Activated T-cell treated with anti-CD3 and anti-CD28 coated beads, Interleukin-2, amount 50 U/mL, for 72 hours (primary cell): ENCODE data around the gene ZNF865. TPM values are rescaled to one million over a fixed set of nuclear protein-coding genes. Genes with fewer than 3 reads are reported as not detected.

ENCODE experiments used
- ATAC-seq, 2 donors: fragments of 150-1000 bp; cut with Tn5 transposase; replicated peaks in 1 of 2; 2 replicates each; pipeline ENCODE4 v1.10.0; 2021; ENCODE audit warnings: moderate library complexity in 2 of 2, mild to moderate bottlenecking in 1 of 2
- DNase-seq, 2 donors: peaks; one replicate each; pipeline ENCODE4 v3.0.0; 2021 to 2022; ENCODE audit warnings: mixed read lengths in 1 of 2
- H3K27ac Mint-ChIP-seq: one replicate; pipeline ENCODE4 v1.8.0; 2022; ENCODE audit warnings: mild to moderate bottlenecking, moderate library complexity, mixed read lengths
- H3K27me3 Mint-ChIP-seq: one replicate; pipeline ENCODE4 v1.8.0; 2022; ENCODE audit warnings: low read depth, mixed read lengths
- H3K36me3 Mint-ChIP-seq, 2 donors: one replicate each; pipeline ENCODE4 v1.8.0; 2022; ENCODE audit warnings: mixed read lengths in 2 of 2, mild to moderate bottlenecking in 1 of 2; ENCODE audit not compliant: insufficient read depth in 2 of 2
- H3K4me1 Mint-ChIP-seq: one replicate; pipeline ENCODE4 v1.8.0; 2022; ENCODE audit warnings: low read depth, mixed read lengths
- H3K4me3 Mint-ChIP-seq, 2 donors: one replicate each; pipeline ENCODE4 v1.8.0; 2022; ENCODE audit warnings: mild to moderate bottlenecking in 2 of 2, mixed read lengths in 2 of 2, moderate library complexity in 2 of 2
- H3K9me3 Mint-ChIP-seq, 2 donors: one replicate each; pipeline ENCODE4 v1.8.0; 2022; ENCODE audit warnings: mixed read lengths in 2 of 2
- total RNA-seq, 2 donors: library from RNA; stranded (reverse); gene quantifications; one replicate each; pipeline ENCODE4 v1.2.3, GENCODE V29; 2022

ZNF865 gene
- total RNA-seq, 2 donors from 2014 or later, result 12.9 to 13.2 TPM

DNA sequence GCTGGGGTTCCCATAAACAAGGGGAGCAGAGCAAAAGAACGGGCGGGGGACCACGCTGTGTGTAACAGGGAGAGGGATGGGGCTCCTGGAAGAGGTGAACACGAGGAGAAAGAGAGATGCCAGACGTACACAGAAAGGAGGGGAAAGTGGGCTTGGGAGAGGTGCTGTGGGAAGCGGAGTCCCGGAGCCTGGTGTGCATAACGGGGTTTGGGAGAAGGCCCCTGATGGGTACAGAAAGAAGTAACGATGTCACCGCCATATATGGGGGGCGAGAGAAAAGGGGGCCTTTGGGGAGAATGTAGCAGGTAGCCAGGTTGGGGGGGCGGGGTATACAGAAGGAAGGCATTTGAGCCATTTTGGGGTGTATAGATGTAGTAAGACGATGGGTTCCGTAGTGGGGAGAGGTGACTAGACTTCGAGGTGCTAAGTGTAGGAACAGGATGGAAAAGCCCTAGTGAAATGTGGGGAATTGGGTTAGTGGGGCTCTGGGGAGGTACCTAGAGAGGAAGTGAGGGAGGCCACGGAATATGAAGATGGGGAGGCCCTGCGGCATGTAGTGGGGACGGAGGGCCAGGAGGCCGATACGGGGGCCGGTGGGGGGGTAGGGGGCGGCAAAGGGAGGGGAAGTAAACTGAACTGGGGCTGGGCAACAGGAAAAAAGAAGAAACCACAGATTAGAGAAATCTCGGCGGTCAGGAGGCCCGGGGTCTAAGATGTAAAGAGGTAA, 36.1 kb downstream of the ZNF865 start:
- Mint-ChIP-seq H3K4me3 (peak overlapping the region; percentile 89 to 96), H3K27me3 (no peaks in the 10 kb centered on the region), H3K4me1 (peaks cover 74% of the 10 kb centered on the region), H3K36me3 (peaks cover 7 to 20% of the 10 kb centered on the region in 2 donors), H3K27ac (peak overlapping the region; percentile 82), H3K9me3 (peaks cover 0 to 2% of the 10 kb centered on the region in 2 donors)
- DNase-seq (peak in 1 of 2 donors; percentile 25), ATAC-seq (no peak)

DNA sequence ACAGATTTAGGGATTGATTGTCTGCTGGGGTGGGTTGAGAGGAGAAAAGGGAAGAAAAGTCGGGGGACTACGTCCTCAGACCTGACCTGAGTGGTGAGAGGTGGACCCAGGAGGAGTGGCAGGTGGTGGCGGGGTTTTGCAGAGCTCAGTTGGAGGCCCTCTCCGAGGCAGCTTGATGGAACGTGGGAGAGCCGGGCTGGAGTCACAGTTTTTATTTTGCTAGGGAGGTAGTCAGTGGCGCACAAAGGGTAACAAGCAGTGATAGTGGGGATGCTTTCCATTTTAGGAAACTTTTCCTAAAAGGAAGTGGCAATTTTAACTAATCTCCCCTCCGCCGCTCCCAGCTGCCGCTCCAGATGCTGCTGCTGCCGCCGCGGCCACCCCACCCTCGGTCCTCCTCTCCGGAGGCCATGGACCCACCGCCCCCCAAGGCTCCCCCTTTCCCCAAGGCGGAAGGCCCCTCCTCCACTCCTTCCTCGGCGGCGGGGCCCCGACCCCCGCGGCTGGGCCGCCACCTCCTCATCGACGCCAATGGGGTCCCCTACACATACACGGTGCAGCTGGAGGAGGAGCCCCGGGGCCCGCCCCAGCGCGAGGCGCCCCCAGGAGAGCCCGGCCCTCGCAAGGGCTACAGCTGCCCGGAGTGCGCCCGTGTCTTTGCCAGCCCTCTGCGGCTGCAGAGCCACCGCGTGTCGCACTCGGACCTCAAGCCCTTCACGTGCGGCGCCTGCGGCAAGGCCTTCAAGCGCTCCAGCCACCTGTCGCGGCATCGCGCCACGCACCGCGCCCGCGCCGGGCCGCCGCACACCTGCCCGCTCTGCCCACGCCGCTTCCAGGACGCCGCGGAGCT, 36.9 kb downstream of the ZNF865 start:
- peak in 1 of 2 donors; percentile 10 for ATAC-seq
- Mint-ChIP-seq H3K9me3 (peaks cover 0 to 2% of the 10 kb centered on the region in 2 donors), H3K4me1 (peaks cover 74% of the 10 kb centered on the region), H3K27me3 (no peaks in the 10 kb centered on the region), H3K27ac (peak overlapping the region; percentile 90), H3K36me3 (peaks cover 7 to 22% of the 10 kb centered on the region in 2 donors), H3K4me3 (peak overlapping the region; percentile 89 to 96)
- peak in 1 of 2 donors; percentile 49 for DNase-seq

DNA sequence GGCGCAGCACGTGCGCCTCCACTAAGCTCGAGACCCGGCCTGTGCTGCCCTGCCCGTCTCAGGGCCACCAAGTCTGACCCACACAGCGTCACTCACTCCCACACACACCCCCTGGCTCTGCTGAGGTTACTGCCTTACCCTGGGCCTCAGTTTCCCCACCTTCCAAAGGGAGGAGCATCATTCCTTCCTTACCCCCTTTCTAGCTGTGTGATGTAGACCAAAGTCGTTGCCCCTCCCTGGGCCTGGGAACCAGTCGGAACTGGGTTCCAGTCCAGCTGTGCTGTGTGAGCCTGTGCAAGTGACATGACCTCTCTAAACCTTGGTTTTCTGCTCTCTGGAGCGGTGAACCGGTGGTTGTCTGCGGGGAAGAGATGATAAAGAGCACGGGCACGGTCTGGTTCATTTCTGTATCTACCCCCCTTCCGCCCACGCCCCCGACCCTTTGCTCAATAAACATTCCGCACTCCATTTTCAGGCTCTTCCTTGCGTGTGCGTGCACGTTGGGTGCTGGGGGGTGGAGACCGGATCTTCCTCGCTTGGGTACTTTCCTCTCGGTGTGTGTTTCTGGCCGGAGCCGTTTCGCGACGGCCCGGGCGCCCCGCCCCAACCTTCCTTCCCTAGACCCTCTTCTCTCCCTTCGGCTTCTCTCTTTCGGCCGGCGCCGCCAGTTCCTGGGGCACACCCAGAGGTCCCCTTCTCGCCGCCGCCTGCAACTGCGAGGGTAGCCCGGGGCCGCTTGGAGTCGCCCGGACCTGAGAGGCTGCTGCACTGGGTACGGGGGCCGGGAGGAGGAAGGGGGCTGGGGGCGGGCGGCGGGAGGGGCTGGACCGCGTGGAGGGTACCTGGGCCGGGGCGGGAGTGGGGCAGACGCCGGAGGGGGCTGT, 37.8 kb downstream of the ZNF865 start, which contains the start of gene ZNF581:
Gene ZNF581, plus strand, starts transcription at position 647 of the 884 bp plus-strand sequence. CDS start 923 bp downstream, outside the sequence.
- ATAC-seq (peak; percentile 56 to 64), DNase-seq (peak; percentile 84 to 85)
- Mint-ChIP-seq H3K4me3 (peak within 1 kb of the TSS; percentile 89 to 96), H3K4me1 (peaks cover 71% of the 10 kb centered on the region), H3K27me3 (no peaks in the 10 kb centered on the region), H3K36me3 (peaks cover 7 to 19% of the 10 kb centered on the region in 2 donors), H3K9me3 (peaks cover 0 to 2% of the 10 kb centered on the region in 2 donors), H3K27ac (peak within 1 kb of the TSS; percentile 90)

DNA sequence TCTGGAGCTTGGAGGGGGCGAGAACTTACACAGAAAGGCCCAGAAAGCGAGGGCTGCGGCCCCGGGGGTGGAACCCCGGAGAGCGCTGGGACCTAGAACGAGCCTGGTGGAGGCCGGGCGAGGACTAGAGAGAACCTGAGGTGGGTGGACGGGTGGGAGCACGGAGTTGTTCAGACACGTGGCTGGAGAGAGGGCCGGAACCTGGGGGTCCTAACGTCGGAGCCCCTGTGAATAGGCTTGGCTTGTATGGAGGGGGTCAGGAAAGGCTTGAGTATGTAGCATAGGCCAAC, 38.4 kb downstream of the ZNF865 start:
- DNase-seq (no peak), ATAC-seq (no peak)
- no peaks in the 10 kb centered on the region for H3K27me3 Mint-ChIP-seq
- peaks cover 0 to 2% of the 10 kb centered on the region in 2 donors for H3K9me3 Mint-ChIP-seq
- peaks cover 69% of the 10 kb centered on the region for H3K4me1 Mint-ChIP-seq
- peaks cover 7 to 19% of the 10 kb centered on the region in 2 donors for H3K36me3 Mint-ChIP-seq
- peak overlapping the region; percentile 88 for H3K27ac Mint-ChIP-seq
- peak overlapping the region; percentile 89 to 96 for H3K4me3 Mint-ChIP-seq

DNA sequence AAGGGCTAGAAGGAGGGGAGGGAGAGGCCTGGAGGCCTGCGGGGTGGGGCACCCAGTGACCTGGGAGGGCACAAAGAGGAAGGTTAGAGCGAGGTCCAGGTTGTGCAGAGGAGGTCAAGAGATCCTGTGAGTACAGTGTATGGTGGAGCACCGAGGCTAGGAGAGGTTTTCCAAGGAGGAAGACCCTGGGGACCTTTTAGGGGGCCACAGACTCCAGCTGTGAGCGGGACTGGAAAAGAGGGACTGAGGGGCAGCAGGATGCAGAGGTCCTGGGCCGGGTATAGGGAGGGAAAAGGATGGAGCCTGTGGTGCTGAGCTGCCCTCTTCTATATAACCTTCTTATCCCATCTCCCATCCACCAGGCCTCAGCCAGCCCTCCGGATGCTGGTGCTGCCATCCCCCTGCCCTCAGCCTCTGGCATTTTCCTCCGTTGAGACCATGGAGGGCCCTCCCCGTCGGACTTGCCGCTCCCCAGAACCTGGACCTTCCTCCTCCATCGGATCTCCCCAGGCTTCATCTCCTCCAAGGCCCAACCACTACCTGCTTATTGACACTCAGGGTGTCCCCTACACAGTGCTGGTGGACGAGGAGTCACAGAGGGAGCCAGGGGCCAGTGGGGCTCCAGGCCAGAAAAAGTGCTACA, 38.9 kb downstream of the ZNF865 start:
- ATAC-seq, result no peak

DNA sequence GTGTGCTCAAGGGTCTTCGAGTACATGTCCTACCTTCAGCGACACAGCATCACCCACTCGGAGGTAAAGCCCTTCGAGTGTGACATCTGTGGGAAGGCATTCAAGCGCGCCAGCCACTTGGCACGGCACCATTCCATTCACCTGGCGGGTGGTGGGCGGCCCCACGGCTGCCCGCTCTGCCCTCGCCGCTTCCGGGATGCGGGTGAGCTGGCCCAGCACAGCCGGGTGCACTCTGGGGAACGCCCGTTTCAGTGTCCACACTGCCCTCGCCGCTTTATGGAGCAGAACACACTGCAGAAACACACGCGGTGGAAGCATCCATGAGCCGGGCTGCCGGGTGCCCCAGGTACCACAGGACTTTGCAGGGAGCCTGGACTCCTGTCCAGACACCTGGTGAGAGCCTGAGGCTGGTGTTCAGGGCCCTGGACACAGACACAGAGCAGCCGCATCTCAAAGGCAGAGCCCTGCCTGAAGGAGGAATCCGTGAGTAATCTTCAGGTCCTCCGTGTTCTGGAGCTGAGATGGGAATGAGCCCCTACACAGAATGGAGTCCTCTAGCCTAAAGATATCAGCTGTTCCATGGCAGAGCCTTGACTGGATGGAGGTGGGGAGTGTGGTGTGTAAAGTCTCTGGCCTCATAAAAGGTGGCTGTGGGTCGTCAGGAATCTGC, 39.5 kb downstream of the ZNF865 start:
- Mint-ChIP-seq H3K9me3 (no peaks in the 10 kb centered on the region), H3K27ac (no peak overlapping the region), H3K4me3 (peak overlapping the region; percentile 89 to 96), H3K4me1 (peaks cover 69% of the 10 kb centered on the region), H3K27me3 (no peaks in the 10 kb centered on the region), H3K36me3 (peaks cover 5 to 20% of the 10 kb centered on the region in 2 donors)
- DNase-seq, result no peak
- ATAC-seq, result no peak

More for the DNA sequence above, 38.9 kb downstream of the ZNF865 start:
- Mint-ChIP-seq H3K4me1 (peaks cover 69% of the 10 kb centered on the region), H3K27ac (peak overlapping the region; percentile 88), H3K36me3 (peaks cover 5 to 16% of the 10 kb centered on the region in 2 donors), H3K27me3 (no peaks in the 10 kb centered on the region), H3K4me3 (peak overlapping the region; percentile 89 to 96), H3K9me3 (no peaks in the 10 kb centered on the region)
- DNase-seq, result no peak

DNA sequence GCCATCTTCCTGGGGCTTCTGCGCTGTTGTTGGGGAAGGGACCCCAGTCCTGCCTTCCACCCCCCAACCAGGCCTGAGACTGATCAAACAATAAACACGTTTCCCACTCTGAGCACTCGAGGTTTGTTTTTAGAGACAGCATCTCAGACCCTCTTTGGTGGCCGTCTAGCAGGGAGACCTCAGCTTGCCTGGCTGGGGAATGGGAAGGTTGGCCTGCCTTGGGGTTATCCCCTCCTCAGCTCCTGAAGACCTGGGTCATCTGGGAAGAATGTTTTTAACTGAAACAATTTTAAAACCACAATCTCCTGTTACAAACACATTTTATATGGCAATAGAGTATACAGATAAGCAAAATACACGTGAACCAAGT, 40.0 kb downstream of the ZNF865 start:
- ATAC-seq, result no peak
- no peak for DNase-seq
- Mint-ChIP-seq H3K27ac (peak overlapping the region; percentile 44), H3K27me3 (no peaks in the 10 kb centered on the region), H3K4me3 (peak overlapping the region; percentile 89 to 96), H3K4me1 (peaks cover 69% of the 10 kb centered on the region), H3K9me3 (no peaks in the 10 kb centered on the region), H3K36me3 (peaks cover 5 to 20% of the 10 kb centered on the region in 2 donors)

DNA sequence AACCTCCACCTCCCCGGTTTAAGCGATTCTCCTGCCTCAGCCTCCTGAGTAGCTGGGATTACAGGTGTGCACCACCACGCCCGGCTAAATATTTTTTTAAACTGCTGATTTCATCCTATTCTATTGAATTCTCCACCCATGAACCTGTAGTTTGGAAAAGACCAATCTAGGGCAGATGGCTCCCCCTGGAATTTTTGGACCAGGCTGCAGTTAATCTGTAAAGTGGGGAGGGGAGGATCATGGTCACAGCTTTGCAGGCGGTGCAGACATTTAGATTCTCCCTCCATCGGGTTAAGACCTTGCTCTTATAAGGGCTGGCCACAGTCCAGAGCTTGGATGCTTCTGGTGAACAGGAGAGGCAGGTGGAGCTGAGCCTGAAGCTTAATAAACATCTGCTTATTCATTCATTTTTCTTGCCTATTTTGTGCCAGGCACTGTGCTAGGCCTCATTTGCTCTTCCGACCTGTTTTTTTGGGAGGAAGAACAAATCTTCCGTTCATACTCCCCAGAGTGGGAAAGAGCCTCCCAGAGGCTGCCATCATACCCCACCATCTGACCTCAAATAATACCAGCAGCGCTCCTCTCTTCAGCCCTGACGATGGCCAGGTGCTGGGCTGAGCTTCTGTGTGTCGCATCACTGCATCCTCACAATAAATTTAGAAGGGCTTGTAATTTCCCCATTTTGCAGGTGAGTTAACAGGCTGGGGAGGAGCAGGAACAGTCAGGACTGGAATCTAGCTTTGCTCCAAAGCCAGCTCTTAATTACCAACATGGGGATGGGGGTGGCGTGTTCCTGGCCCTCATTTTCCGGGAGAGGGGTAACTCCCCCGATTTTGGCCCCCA, 41.7 kb downstream of the ZNF865 start:
- Mint-ChIP-seq H3K4me1 (peaks cover 73% of the 10 kb centered on the region), H3K36me3 (peaks cover 3 to 16% of the 10 kb centered on the region in 2 donors), H3K27ac (no peak overlapping the region), H3K4me3 (peak overlapping the region; percentile 90), H3K9me3 (no peaks in the 10 kb centered on the region), H3K27me3 (no peaks in the 10 kb centered on the region)
- ATAC-seq, result no peak
- no peak for DNase-seq

DNA sequence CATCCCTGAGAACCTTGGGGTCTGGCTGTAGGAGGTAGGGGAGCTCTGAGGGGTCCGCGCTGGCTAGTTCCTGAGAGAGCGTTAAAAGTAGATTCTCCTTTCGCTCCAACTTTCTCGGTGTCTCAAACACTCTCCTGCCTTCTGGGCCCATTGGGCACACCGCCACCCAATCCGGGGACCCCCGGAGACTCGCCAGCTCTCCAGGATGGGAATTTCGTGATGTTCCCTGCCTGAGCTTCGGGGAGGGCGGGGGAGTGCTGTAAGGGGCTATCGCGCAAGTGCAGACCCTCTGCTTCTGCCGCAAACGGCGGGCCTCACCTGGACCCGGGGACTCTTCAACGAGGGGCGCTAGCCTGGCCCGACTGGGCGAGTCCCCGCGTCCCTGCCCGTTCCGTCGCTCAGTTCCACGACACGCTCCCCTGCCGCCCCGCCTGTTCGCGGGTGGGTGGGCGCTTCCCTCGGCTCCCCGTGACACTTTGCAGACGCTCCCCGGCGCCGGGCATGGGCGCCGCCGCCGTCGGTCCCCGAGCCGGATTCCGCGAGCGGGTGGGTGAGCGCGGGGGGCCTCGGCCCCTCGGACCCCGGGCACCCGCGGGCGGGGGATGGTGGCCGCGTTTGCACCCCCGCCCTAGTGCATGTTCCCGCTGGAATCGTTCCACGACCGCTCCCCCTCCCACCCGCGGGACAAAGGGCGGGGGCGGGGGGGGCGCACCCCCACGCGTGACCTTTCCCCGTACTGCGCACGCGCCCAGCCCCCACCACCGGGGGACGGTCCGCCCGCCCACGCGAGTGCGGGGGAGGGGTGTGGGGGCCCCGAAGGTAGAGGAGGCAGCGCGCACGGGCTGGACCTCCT, 42.5 kb downstream of the ZNF865 start, which contains the start of gene CCDC106:
Gene CCDC106, plus strand, starts transcription at position 481 of the 853 bp plus-strand sequence. CDS start 835 bp downstream, outside the sequence.
- peak within 1 kb of the TSS; percentile 90 to 92 for H3K4me3 Mint-ChIP-seq
- H3K27ac Mint-ChIP-seq, result peak within 1 kb of the TSS; percentile 80
- H3K27me3 Mint-ChIP-seq, result no peaks in the 10 kb centered on the region
- DNase-seq (peak; percentile 62 to 63), ATAC-seq (peak; percentile 23 to 35)
- no peaks in the 10 kb centered on the region for H3K9me3 Mint-ChIP-seq
- peaks cover 2 to 14% of the 10 kb centered on the region in 2 donors for H3K36me3 Mint-ChIP-seq
- peaks cover 73% of the 10 kb centered on the region for H3K4me1 Mint-ChIP-seq

DNA sequence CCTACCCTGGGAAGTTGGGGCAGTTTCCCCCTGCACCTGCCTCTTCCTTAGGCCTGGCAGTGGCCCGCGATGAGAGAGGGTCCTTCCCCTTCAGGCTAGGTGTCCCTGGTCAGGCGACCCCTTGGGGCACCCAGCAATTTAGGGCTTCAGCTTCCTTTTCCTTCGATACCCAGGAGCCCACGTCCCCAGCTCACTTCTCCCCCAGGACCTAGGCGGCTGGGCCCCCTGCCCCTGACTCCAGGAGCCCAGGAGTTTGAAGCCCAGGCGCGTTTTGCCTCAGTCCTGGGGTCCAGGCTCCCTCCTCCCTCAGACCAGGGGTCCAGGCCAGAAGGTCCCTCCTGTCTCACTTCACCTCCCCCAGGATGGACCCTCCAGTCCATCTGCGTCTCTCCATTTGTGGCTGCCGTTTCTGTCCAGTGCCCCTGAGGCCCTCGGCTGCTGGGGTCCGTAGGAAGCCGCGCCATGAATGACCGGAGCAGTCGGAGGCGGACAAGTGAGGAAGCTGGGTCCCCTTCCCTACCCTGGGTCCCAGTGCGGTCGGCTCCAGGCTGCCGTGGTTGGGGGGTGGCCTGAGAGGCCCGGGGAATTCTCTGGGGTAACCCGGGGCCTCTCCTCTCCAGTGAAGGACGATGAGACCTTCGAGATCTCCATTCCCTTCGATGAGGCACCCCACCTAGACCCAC, 43.3 kb downstream of the ZNF865 start:
- H3K36me3 Mint-ChIP-seq, result peaks cover 0 to 11% of the 10 kb centered on the region in 2 donors
- no peaks in the 10 kb centered on the region for H3K9me3 Mint-ChIP-seq
- H3K4me3 Mint-ChIP-seq, result peak overlapping the region; percentile 78 to 92
- no peaks in the 10 kb centered on the region for H3K27me3 Mint-ChIP-seq
- DNase-seq (no peak), ATAC-seq (no peak)
- peaks cover 66% of the 10 kb centered on the region for H3K4me1 Mint-ChIP-seq
- H3K27ac Mint-ChIP-seq, result peak overlapping the region; percentile 80
